K562 (cell line): Measurements from ENCODE around the gene KLHL6. TPM values are rescaled to one million over a fixed set of nuclear protein-coding genes. Genes with fewer than 3 reads are reported as not detected.

Experiments
- CBFB ChIP-seq: sonication (generic); formaldehyde crosslinking; IDR thresholded peaks from 2 replicates; pipeline ENCODE4 v1.4.0; 2020; ENCODE audit warnings: mild to moderate bottlenecking, missing genetic modification reagents
- ELF1 ChIP-seq: fragments of 200-800 bp; sonication (Bioruptor generic); IDR thresholded peaks from 2 replicates; pipeline ENCODE4 v1.6.1; 2016; ENCODE audit warnings: missing genetic modification characterization, missing compliant biosample characterization
- GABPA ChIP-seq: fragments of 200-800 bp; sonication (Bioruptor generic); conservative IDR thresholded peaks from 2 replicates; pipeline ENCODE4 v1.6.1; 2016; ENCODE audit warnings: low read depth, missing genetic modification characterization, missing compliant biosample characterization
- GATAD2B ChIP-seq: fragments of 450-650 bp; IDR thresholded peaks from 2 replicates; pipeline ENCODE4 v1.6.1; 2017; ENCODE audit warnings: mild to moderate bottlenecking, borderline replicate concordance
- HDAC6 ChIP-seq: IDR thresholded peaks from 2 replicates; pipeline ENCODE4 v1.6.1; 2012; ENCODE audit warnings: low read depth, mild to moderate bottlenecking, control low read depth, inconsistent platforms, low read length, moderate library complexity
- PHB ChIP-seq: fragments of 250-450 bp; sonication (Bioruptor Pico); IDR thresholded peaks from 2 replicates; pipeline ENCODE4 v1.5.0; 2021
- PRPF4 ChIP-seq: fragments of 200-400 bp; formaldehyde crosslinking; IDR thresholded peaks from one replicate; pipeline ENCODE4 v1.6.1; 2017; ENCODE audit warnings: low read length, low read depth, mild to moderate bottlenecking; ENCODE audit not compliant: insufficient read depth, poor library complexity, severe bottlenecking
- SMARCA4 ChIP-seq: fragments of 450-650 bp; IDR thresholded peaks from 2 replicates; pipeline ENCODE4 v1.6.1; 2016
- ZNF175 ChIP-seq: fragments of 200-800 bp; sonication (Bioruptor generic); IDR thresholded peaks from 2 replicates; pipeline ENCODE4 v1.6.1; 2016; ENCODE audit warnings: low read depth, mild to moderate bottlenecking, missing genetic modification characterization, missing compliant biosample characterization
- polyA plus RNA-seq, 8 experiments: library from polyadenylated mRNA; depleted of rRNA in 4 of 8; stranded (reverse) in 5 of 8; unstranded in 3 of 8; fragments of >200 nt; fragmentation: Nextera tagmentation in 2 of 8; fragmentation: Illumina TruSeq in 1 of 8; extraction: Ambion mirVana in 2 of 8; extraction: Trizol in 1 of 8; gene quantifications; 2 replicates each; pipeline versions ENCODE4 v1.2.1 to v1.2.3, GENCODE V29; 2011 to 2014; ENCODE audit warnings: inconsistent platforms in 1 of 8, missing spikeins in 1 of 8
- total RNA-seq, 7 experiments: library from RNA; depleted of rRNA in 6 of 7; stranded (reverse); fragments of >200 nt in 6 of 7; fragmentation: Illumina TruSeq in 2 of 7; extraction: Trizol in 2 of 7; gene quantifications; 2 replicates each; pipeline versions ENCODE4 v1.2.1 to v1.2.3, GENCODE V29; 2011 to 2021; ENCODE audit warnings: low replicate concordance in 1 of 7
- TF ChIP-seq, protein P1 (sequence below), 2 experiments: fragments of 450-650 bp; formaldehyde crosslinking in 1 of 2; IDR thresholded peaks; 2 replicates each; pipeline versions ENCODE4 v1.4.0 to v1.6.1; 2014 to 2020; ENCODE audit warnings: mild to moderate bottlenecking in 2 of 2, borderline replicate concordance in 1 of 2, low read depth in 1 of 2
- TF ChIP-seq, protein P2 (sequence below): conservative IDR thresholded peaks from 2 replicates; pipeline ENCODE4 v1.6.1; 2011; ENCODE audit warnings: low read depth, mild to moderate bottlenecking, low read length; ENCODE audit not compliant: control insufficient read depth
- TF ChIP-seq, protein P3 (sequence below): sonication (generic); formaldehyde crosslinking; IDR thresholded peaks from 2 replicates; pipeline ENCODE4 v1.9.0; 2022; ENCODE audit warnings: mild to moderate bottlenecking, missing genetic modification reagents
- TF ChIP-seq, protein P4 (sequence below), 2 experiments: IDR thresholded peaks in 1 of 2; conservative IDR thresholded peaks in 1 of 2; 2 replicates each; pipeline ENCODE4 v1.6.1; 2016; ENCODE audit warnings: low read depth in 2 of 2, mild to moderate bottlenecking in 1 of 2, missing compliant biosample characterization in 1 of 2, missing genetic modification characterization in 1 of 2, moderate library complexity in 1 of 2

The KLHL6 gene
- total and polyA plus RNA-seq, 9 of the 15 experiments (the other 6 are each of a cell fraction or from before 2014, with no cell fraction given): 0.18 to 2.1 (median 1.4) TPM

DNA sequence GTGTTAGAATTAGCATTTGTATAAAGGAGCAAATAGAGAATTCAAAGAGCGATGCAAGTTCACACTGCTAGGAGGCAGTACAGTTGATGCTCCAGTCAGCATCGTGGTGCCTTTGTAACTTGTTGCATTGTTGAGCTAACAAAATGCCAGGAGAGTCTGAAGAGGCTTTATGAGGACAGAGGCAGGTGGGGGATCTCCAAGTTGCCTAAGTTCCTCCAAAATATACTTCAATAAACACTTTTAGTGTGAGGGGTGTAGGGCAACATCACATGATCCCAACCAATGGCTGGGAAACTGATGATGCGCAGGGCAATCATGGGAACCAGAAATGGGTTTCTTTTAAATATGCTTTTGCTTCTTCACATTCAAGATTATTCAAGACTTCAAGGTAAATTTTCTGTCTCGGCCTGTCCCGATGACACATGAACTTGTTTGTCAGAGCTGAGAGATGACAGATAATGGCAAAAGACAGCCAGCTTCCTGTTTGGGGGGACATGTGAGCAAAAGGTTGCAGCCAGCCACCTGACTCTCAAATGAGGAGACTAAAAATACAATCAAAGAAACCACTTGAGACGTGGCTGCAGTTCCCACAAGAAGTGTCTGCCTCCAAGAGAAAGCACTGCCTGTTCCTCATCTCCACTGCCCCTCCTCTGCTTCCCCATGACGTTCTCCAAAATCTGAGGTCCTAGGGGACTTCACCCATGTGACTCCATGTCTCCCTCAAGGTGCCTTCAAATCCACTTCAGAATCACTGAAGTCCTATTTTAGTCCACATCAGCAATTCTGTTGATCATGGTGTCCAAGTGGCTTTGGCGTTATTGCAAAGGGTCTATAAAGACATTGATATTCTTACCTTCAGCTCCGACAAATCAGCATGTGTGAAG is 39.3 kb downstream of the KLHL6 start (continued):
- no peak for TF ChIP-seq HDAC6
- no peak for TF ChIP-seq GATAD2B
- no peak for TF ChIP-seq PRPF4
- peak; percentile 68; the same call in 1 of the 2 replicates for TF ChIP-seq ZNF175 (CRISPR knock-in tag)
- TF ChIP-seq, protein P1, sequence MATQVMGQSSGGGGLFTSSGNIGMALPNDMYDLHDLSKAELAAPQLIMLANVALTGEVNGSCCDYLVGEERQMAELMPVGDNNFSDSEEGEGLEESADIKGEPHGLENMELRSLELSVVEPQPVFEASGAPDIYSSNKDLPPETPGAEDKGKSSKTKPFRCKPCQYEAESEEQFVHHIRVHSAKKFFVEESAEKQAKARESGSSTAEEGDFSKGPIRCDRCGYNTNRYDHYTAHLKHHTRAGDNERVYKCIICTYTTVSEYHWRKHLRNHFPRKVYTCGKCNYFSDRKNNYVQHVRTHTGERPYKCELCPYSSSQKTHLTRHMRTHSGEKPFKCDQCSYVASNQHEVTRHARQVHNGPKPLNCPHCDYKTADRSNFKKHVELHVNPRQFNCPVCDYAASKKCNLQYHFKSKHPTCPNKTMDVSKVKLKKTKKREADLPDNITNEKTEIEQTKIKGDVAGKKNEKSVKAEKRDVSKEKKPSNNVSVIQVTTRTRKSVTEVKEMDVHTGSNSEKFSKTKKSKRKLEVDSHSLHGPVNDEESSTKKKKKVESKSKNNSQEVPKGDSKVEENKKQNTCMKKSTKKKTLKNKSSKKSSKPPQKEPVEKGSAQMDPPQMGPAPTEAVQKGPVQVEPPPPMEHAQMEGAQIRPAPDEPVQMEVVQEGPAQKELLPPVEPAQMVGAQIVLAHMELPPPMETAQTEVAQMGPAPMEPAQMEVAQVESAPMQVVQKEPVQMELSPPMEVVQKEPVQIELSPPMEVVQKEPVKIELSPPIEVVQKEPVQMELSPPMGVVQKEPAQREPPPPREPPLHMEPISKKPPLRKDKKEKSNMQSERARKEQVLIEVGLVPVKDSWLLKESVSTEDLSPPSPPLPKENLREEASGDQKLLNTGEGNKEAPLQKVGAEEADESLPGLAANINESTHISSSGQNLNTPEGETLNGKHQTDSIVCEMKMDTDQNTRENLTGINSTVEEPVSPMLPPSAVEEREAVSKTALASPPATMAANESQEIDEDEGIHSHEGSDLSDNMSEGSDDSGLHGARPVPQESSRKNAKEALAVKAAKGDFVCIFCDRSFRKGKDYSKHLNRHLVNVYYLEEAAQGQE (IDR thresholded peaks at IDR 0.05; ENCODE audit: borderline replicate concordance): no peak
- TF ChIP-seq, protein P1 (CRISPR knock-in tag; IDR thresholded peaks at IDR 0.05; ENCODE audit: low read depth): no peak
- TF ChIP-seq CBFB: no peak
- no peak for TF ChIP-seq PHB
- TF ChIP-seq ELF1 (tag): peak; percentile 51; the same call in 1 of the 2 replicates
- TF ChIP-seq SMARCA4: no peak; the same call in 1 of the 2 replicates
- TF ChIP-seq, protein P2, sequence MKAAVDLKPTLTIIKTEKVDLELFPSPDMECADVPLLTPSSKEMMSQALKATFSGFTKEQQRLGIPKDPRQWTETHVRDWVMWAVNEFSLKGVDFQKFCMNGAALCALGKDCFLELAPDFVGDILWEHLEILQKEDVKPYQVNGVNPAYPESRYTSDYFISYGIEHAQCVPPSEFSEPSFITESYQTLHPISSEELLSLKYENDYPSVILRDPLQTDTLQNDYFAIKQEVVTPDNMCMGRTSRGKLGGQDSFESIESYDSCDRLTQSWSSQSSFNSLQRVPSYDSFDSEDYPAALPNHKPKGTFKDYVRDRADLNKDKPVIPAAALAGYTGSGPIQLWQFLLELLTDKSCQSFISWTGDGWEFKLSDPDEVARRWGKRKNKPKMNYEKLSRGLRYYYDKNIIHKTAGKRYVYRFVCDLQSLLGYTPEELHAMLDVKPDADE: no peak
- TF ChIP-seq, protein P3, sequence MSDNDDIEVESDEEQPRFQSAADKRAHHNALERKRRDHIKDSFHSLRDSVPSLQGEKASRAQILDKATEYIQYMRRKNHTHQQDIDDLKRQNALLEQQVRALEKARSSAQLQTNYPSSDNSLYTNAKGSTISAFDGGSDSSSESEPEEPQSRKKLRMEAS (CRISPR knock-in tag): no peak
- TF ChIP-seq, protein P4, sequence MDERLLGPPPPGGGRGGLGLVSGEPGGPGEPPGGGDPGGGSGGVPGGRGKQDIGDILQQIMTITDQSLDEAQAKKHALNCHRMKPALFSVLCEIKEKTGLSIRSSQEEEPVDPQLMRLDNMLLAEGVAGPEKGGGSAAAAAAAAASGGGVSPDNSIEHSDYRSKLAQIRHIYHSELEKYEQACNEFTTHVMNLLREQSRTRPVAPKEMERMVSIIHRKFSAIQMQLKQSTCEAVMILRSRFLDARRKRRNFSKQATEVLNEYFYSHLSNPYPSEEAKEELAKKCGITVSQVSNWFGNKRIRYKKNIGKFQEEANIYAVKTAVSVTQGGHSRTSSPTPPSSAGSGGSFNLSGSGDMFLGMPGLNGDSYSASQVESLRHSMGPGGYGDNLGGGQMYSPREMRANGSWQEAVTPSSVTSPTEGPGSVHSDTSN (CRISPR knock-in tag; IDR thresholded peaks at IDR 0.05; ENCODE audit: low read depth): no peak
- TF ChIP-seq, protein P4 (tag; conservative IDR thresholded peaks at IDR 0.05; ENCODE audit: low read depth): 0 out of 2 replicates have a peak, but pooled peaks have one; percentile 43
- 0 out of 2 replicates have a peak, but pooled peaks have one; percentile 30 for TF ChIP-seq GABPA
